NK-92 (cell line): Measurements from ENCODE around the gene MPZL3.
"Not testable (repeated sequence)": the region's sequence is repeated elsewhere in the genome, so short reads cannot be mapped to it uniquely, and the experiment has no call there.

Source experiments
- DNase-seq: peaks from one replicate; lab custom pipeline; 2025; ENCODE audit not compliant: unreplicated experiment; lab: John Stamatoyannopoulos, UW

MPZL3 gene

DNA sequence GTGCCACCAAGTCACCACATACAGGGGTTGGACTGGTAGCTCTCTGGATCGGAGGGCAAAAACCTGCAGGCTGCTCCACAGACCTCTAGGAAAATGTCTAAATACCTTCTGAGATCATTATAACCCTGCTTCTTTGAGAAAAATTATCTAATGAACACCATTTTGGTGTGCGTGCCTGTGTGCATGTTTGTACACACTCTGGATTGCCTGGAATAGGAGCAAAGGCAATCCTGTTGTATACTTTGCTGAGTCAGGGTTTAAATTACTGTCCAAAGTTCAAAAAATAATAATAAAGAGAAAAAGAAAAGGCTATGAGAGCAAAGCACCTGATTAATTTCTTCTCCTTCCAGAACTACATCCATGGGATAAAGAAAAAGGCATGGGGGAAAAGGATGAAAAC is 38.4 kb downstream of the MPZL3 start:
- DNase-seq, result no peak

DNA sequence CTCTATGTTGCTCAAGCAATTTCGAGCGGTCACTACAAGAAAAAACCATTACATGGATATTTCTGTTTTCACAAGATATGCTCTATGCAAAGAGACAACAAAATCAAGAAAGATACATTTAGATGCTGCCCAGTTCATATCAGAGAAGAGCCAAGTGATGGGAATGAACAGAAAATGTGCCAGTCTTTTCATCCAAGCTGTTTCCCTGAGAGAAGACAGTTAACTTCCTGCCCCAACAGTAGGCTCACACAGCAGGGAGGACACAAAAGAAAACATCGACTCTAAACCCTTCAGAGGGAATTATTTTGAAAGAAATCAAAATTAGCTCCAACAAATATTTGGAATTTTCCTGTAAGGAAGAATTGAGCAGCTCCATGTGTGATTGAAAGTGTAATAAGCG is 39.0 kb downstream of the MPZL3 start:
- DNase-seq, result no peak

DNA sequence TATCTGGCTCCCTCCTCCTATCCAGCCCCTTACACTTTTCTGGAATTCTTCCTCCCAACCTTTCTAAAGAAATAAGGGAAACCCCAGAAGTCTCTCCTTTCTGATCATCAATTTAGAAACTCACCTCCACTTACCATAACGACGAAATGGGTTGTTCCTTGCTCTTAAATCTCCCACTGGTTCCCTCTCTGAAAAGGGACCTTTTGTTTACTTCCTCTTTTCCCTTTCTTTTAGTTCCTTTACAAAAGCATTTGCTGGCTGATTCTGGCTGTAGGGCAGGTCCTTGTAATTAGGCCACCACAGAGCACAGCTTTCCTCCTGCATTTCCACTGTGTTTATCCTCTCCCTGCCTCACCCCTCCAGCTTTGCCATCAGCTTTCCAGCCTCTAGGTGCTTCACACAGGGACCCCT is 39.4 kb downstream of the MPZL3 start:
- no peak for DNase-seq

GRCh38 chr11:118212131-118212725 is 39.9 kb downstream of the MPZL3 start:
- DNase-seq, result no peak

GRCh38 chr11:118211006-118211405 is 41.2 kb downstream of the MPZL3 start:
- no peak for DNase-seq

DNA sequence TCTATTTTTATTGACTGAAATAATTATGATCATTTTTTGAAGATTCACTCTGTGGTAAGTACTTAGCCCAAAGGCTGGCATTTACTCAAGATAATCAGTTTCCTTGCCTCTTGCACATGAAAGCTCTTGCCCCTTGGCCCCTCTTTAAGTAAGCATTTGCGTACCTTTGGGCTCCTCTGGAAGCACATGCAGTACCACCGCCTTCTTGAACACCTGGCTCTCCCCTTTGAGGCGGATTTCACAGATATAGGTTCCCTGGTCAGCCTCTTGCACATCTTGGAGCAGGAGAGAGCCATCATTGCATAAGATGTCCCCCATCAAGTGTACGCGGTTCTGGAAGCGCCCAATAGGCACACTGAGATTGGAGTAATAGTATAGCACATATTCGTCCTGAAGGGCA is 41.8 kb downstream of the MPZL3 start:
- no peak for DNase-seq

DNA sequence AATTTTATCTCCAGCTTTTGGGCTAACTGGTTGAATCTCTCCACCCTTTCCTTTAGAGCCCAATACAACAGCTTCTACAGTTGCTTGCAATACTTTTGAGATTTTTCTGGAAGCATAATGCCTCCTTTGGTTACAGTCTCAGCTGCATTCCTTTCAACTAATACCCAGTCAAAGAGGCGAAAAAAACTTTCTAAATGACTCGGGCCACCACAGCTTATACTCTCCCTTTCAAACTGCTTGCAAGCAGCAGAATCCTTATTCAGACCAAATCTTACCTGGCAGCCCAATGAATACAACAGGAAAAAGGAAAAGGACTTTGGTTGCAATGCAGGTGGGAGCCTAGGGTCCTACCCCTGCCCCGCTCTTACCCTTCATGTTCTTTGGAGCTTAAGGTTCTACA is 43.1 kb downstream of the MPZL3 start:
- no peak for DNase-seq

DNA sequence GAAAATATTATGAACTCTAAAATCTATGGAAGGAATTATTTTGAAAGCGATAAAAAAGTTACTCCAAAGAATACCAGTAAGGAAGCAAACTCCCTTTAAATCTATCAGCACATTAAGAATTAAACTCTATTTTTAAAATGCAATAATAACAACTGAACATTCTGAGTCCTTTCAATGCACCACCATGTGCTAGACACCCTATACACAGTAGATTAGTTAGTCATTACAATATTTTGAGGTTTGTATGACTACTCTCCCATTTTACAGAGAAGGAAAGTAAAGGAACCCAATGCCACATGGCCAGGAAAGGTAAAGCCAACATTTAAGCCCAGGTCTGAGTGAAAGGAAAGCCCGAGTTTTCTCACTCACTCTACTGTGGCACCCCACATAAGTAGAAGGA is 45.1 kb downstream of the MPZL3 start:
- no peak for DNase-seq

- DNase-seq, result no peak
Measured at GRCh38 chr11:118206391-118207031, 45.7 kb downstream of the MPZL3 start.

DNA sequence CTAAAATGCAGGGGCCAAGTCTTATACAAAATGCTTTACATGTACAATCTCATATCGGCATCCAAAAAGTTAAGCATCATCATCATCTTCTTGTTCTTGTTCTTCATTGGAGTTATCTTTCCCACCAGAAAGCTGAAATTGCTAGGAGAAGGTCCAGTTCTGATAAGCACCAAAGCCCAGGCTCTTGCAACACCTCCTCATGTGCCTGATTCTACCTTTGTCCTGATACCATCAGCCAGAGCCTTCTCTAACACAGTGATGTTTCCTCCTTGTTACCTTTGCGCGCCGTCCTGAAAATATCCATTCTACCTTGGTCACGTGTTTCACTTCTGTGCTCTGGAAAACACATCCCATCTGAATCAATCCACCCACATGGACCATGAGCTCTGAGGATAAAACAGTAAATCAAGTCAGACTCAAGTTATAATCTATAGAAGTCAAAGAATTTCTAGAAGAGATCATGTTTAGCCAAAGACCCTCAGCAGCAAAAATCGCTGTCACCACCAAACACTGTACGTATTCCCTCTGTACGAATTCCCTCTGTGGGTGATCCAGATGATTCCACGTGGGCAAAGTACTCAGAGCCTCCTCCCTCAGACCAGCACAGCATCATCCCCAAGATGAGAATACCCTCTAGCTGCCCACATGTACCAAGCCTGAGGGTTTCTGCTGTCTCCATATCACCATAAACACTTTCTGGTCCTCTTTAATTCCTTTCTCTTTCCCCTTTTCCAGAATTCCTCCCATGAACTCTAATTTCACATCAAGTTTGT is 46.4 kb downstream of the MPZL3 start:
- no peak for DNase-seq

- no peak for DNase-seq
Measured at GRCh38 chr11:118202599-118203422, 49.4 kb downstream of the MPZL3 start.

GRCh38 chr11:118201966-118202365 is 50.2 kb downstream of the MPZL3 start:
- no peak for DNase-seq

DNA sequence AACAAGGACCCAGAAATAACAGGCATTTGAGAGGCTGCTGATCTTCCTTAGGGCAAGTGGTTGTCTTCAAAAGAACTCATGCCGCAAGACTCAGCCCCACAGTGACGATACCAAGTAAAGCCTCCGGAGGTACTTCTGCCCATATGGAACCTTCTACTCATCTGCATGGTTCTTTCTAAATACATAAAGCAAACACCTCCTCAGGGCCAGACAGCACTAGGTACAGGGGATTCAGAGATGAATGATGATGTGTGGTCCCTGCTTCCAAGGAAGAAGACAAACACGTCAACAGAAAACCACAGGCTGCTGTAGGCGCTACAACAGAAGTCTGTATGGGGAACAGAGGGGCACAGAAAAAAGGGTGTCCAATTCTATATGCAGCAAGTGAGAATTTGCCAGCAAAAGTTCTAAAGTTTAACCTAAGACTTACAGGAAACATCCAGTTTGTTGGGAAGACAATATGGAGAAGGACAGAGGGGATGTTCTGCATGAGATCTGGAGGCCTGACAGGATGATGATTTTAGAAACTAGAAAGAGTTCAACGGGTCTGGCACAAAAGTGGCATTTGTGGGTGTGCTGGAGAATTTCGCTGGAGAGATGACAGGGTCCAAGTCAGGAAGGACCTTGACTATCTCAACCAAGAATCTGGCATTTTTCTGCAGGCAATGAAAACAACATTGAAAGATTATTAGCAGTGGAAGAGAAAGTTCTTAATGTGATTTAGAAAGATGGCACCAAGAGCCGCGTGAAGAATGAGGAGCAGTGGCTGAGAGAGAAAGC is 51.1 kb downstream of the MPZL3 start:
- no peak for DNase-seq

DNA sequence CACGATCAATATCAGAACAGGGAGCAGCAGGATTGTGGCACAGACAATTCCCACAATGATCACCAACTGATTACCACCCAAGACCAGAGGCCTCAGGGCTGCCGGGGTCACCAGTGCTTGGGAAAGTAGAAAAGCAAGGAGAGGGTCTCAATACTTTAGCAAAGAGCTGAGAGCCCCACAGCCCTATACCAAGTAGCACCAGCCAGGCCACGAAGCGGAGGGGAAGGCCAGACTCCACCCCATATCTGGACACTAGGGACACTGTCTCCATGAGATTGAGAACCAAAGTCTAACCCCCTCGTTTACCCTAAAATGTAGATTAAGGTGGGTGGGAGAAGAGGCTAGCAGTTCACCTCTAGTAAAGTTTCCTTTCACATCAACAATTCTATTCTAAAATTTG is 51.7 kb downstream of the MPZL3 start:
- DNase-seq, result no peak

- DNase-seq, result no peak
Measured at GRCh38 chr11:118199135-118199534, 53.0 kb downstream of the MPZL3 start.

DNA sequence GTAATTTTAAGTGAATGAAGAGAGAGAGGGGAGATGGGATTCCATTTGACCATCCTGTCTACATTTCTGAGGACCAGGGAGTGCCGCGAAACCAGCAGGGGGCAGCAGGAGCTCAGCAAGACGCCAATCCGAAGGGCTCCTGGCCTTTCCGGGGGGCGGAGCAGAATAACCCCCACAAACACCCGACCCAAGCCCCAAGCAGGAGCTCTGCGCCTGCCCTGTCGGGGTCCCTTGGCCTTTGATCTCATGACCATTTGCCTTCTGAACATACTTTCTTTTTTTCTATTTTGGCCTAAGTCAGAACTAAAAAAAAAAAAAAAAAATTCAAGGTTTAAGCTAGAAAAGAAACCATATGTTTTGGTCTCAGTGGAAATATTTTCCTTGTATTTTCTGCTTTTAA is 53.8 kb downstream of the MPZL3 start:
- peak; percentile 27 for DNase-seq

DNA sequence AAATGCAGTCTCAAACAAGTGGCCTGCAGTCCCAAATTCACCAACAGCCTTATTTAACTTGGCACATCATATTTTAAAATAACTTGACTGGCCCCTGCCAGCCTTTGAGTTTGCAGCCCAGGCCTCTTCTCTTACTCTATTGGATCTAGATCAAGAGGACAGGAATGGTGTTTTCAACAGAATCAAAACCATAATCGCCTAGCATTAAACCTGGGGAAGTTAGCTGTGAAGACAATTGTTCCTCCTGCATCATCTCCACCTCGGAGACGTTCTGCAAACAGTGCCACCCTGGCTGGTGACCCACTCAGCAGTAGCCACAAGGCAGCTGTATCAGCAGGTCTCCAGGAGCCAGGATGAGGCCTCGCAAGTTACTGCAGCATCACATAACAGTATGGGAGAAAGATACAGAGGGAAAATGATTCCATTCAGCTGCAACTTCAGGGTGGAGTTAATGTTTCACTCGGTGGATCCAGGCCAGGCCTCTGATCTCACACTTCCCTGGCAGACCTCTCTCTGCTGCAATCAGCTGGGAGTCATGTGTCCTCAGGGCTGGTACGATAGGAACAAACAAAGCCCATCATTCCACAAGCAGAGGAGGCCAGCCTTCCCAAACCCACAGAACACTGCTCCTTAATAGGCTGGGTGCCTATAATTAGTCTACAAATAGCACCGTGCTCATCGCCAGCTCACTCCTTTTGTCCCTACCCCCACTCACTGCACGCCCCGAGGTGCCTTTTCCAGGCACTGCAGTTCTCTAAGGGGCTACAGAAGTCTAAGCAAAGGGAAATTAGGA is 57.1 kb downstream of the MPZL3 start:
- DNase-seq, result no peak

GRCh38 chr11:118193910-118194566 is 58.1 kb downstream of the MPZL3 start:
- no peak for DNase-seq

DNA sequence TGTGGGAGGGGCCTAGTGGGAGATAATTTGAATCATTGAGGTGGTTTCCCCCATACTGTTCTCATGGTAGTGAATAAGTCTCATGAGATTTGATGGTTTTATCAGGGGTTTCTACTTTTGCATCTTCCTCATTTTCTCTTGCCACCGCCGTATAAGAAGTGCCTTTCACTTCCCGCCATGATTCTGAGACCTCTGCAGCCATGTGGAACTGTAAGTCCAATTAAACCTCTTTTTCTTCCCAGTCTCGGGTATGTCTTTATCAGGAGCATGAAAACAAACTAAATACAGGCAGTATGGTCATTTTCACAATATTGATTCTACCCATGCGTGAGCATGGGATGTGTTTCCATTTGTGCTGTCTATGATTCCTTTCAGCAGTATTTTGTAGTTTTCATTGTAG is 59.3 kb downstream of the MPZL3 start:
- not testable (repeated sequence) for DNase-seq
